ENCODE results near the gene GPX4.

Gene GPX4

GRCh38 chr19:1122021-1122971, 18.5 kb downstream of the GPX4 start:
- CTCF ChIA-PET = interaction anchor here (0.8 to 5.2 kb wide), 4 partner anchors 9 to 72 kb away, joined by 3 to 37 read pairs (median 14); no protein-coding TSS in a partner anchor
- POLR2A ChIA-PET = no interaction called here
- DNase-seq (ENCODE audit: low read depth, low spot score) = no peak
- no peak overlapping the region for H3K4me3 ChIP-seq (ENCODE audit: low read depth, low read length)
- TF ChIP-seq, protein P1, sequence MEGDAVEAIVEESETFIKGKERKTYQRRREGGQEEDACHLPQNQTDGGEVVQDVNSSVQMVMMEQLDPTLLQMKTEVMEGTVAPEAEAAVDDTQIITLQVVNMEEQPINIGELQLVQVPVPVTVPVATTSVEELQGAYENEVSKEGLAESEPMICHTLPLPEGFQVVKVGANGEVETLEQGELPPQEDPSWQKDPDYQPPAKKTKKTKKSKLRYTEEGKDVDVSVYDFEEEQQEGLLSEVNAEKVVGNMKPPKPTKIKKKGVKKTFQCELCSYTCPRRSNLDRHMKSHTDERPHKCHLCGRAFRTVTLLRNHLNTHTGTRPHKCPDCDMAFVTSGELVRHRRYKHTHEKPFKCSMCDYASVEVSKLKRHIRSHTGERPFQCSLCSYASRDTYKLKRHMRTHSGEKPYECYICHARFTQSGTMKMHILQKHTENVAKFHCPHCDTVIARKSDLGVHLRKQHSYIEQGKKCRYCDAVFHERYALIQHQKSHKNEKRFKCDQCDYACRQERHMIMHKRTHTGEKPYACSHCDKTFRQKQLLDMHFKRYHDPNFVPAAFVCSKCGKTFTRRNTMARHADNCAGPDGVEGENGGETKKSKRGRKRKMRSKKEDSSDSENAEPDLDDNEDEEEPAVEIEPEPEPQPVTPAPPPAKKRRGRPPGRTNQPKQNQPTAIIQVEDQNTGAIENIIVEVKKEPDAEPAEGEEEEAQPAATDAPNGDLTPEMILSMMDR (IDR thresholded peaks at IDR 0.05; ENCODE audit: insufficient read depth, low read length, missing control alignments) = no peak

- POLR2A ChIA-PET = no interaction called here
- no peak for DNase-seq (ENCODE audit: low read depth, low spot score)
- TF ChIP-seq, protein P1 (IDR thresholded peaks at IDR 0.05; ENCODE audit: insufficient read depth, low read length, missing control alignments) = no peak
- CTCF ChIA-PET = interaction anchor here (1.0 to 5.2 kb wide), 4 partner anchors 8 to 77 kb away, joined by 3 to 37 read pairs (median 12); no protein-coding TSS in a partner anchor
- no peak overlapping the region for H3K4me3 ChIP-seq (ENCODE audit: low read depth, low read length)
These were observed 19.2 kb downstream of the GPX4 start for GRCh38 chr19:1122972-1123363.

DNA sequence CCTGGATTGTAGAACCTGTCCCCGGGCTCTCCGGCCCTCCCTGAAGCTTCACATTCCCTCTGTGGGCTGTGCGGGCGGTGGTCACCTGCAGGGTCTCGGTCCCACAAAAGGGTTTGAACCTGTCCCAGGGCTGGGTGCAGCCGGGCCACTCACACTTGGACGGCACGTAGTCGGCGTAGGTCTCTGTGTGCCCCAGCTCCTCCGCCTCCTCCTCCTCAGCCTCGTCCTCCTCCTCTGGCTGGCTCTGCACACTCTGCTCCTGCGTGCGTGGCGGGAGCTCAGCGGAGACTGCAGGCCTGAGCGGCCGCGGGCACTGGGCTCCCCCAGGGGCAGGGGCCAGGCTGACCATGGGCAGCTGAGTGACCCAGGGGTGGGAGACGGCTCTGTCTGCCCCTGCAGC, 19.6 kb downstream of the GPX4 start:
- no peak overlapping the region for H3K4me3 ChIP-seq (ENCODE audit: low read depth, low read length)
- DNase-seq (ENCODE audit: low read depth, low spot score) = no peak
- POLR2A ChIA-PET = no interaction called here
- CTCF ChIA-PET = interaction anchor here (1.0 to 5.2 kb wide), 4 partner anchors 8 to 76 kb away, joined by 3 to 37 read pairs (median 12); no protein-coding TSS in a partner anchor
- TF ChIP-seq, protein P1 (IDR thresholded peaks at IDR 0.05; ENCODE audit: insufficient read depth, low read length, missing control alignments) = no peak

DNA sequence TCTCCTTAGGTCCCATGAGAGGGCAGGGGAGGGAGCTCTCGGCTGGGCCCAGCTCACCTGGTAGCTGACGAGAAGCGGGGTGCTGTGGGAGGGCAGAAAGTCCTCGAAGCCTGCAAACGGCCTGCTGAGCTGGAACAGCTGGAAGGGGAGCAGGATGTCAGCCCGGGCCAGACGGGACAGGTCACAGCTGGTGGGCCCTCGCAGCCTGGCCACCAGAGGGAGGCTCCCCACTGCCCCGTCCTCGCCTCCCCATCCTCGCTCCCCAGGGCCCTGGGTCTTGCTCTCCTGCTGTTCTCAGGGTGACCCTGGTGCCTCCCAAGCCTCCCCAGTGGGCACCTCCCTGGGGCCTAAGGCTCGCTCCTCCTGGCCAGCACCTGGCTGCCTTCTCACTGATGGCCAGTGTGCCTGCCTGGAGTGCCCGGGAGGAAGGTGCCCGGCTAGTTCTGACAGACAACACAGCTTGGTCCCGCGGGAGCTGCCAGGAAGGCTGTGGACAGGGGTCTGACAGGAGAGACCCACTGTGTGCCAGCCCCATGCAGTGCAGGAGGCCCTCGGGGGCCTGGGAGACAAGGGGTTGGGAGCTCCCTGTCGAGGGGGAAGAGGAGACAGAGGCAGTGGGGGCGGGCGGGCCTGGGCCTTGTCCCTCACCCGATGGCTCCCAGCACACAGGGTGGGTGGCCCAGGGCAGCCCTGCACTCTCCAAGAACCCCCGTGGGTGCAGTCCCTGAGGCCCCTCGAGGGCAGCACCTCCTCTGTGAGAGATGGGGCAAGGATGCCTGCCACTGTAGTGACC, 20.3 kb downstream of the GPX4 start:
- TF ChIP-seq, protein P1 (IDR thresholded peaks at IDR 0.05; ENCODE audit: insufficient read depth, low read length, missing control alignments) = no peak
- ChIA-PET CTCF (interaction anchor here (1.5 to 5.2 kb wide), 3 partner anchors 11 to 75 kb away, joined by 4 to 37 read pairs (median 21); no protein-coding TSS in a partner anchor), POLR2A (no interaction called here)
- DNase-seq (ENCODE audit: low read depth, low spot score) = no peak
- H3K4me3 ChIP-seq (ENCODE audit: low read depth, low read length) = no peak overlapping the region

GRCh38 chr19:1125601-1126467, 22.0 kb downstream of the GPX4 start:
- no peak for DNase-seq (ENCODE audit: low read depth, low spot score)
- CTCF ChIA-PET = interaction anchor here (1.5 to 5.2 kb wide), 3 partner anchors 12 to 69 kb away, joined by 4 to 37 read pairs (median 21); no protein-coding TSS in a partner anchor
- POLR2A ChIA-PET = interaction anchor here (1.0 to 1.1 kb wide), 2 partner anchors 12 to 15 kb away, joined by 4 to 5 read pairs; no protein-coding TSS in a partner anchor
- TF ChIP-seq, protein P1 (IDR thresholded peaks at IDR 0.05; ENCODE audit: insufficient read depth, low read length, missing control alignments) = no peak
- H3K4me3 ChIP-seq (ENCODE audit: low read depth, low read length) = no peak overlapping the region

All from AG04449 (cell line).